ENCODE data around the gene PTGER1.

The PTGER1 gene

GRCh38 chr19:14503285-14503684, 28.1 kb upstream of the PTGER1 start:
- no peak for DNase-seq (ENCODE audit: low read depth in 2 of 3, low spot score in 2 of 3)

DNA sequence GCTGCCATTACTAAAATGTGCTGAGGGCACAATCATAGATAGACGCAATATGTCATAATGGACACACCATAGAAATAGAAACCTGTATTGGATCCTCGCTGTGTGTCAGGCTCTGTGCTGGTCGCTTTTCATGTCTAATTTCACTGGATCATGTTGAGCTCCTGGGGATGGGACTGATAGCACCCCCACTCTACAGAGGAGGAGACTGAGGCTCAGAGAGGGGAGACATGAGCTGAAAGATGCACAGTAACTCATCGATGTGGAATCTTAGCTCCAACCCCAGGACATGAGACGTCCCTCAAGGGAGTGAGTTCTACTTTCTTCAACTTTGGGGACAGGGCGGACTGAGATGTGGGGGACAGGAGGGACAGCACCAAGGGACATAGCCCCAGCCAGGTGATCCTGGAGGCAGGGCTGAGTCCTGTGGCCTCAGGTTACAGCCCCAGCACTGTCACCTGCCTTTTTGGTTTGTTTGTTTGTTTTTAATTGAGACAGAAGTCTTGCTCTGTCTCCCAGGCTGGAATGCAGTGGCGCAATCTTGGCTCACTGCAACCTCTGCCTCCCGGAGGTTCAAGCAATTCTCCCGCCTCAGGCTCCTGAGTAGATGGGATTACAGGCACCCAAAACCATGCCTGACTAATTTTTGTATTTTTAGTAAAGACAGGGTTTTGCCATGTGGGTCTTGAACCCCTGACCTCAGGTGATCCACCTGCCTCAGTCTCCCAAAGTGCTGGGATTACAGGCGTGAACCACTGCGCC, 27.4 kb upstream of the PTGER1 start:
- DNase-seq (ENCODE audit: low read depth in 2 of 3, low spot score in 2 of 3): no peak

DNA sequence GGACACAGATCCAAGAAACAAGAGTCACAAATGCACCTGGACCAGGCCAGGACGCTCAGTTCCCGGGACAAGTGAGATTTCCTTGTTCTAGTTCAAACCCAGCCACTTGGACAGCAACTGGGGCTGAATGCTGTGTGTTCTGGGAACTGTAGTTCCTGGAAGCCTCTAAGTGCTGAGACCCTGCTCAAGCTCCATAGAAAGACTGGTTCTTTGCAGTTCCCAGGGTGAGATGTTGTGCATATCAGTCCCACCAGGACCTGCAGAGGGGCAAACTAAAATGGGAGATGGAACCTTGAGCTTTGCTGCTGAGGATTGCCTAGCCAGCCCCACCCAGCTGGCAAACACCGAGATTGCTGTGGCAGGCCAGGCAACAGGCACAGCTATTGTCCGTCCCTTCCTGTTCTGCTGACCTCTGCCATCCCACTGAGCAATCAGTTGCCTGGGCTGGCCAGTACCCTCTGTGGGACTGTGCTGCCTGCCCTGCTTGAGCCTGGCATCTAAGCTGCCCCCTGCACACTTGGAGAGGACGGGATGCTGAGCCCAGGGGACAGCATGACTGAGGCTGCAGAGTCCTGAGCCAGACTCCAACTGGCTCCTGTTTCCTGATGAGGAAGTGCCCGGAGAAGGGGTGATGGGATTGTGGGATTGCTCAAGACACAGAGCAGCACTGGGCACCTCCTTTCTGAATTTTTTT, 22.2 kb upstream of the PTGER1 start:
- DNase-seq (ENCODE audit: low read depth in 2 of 3, low spot score in 2 of 3): no peak

DNA sequence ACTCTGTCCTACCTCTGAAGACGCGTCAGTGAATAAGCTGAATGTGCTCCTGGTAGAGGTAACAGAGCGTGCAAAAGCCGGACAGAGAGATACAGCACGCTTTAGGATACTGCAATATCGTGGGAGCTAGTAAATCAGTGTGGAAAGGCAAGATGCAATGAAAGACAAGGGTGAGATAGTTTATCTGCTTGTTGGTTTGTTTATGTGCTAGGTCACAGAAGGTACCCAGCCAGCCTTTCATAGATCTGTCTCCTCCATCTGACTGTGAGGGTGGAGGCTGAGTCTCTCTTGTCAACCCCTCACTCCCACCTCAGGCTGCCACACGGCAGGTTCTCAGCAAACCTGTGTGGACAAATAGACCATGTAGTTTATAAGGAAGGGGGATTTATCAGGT, 21.7 kb upstream of the PTGER1 start:
- DNase-seq (ENCODE audit: low read depth in 2 of 3, low spot score in 2 of 3): no peak

GRCh38 chr19:14496029-14496833, 21.1 kb upstream of the PTGER1 start, which contains the start of gene GIPC1:
Gene GIPC1 (minus strand): TSS chr19:14496127. CDS start chr19:14482976, 13,151 bp downstream.
- DNase-seq (ENCODE audit: low read depth in 2 of 3, low spot score in 2 of 3): peak; percentile 62 to 75 (median 67)

DNA sequence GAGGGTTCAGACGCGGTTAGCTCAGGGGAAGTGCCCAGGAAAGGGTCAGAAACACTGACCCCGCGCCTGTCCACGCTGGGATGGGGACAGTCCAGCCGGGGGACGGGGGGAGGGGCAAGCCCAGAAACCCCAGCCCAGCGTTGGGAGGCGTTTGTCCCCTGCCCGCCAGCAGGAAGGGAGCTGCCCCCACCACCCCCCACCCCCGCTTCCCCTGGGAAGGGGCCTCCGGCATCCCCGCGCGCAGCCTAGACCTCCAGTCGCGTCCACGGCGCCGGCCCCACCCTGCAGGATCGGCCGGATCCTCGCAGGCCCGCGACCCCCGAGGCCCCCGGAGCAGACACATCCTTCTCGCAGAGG, 20.5 kb upstream of the PTGER1 start:
- no peak for DNase-seq (ENCODE audit: low read depth in 2 of 3, low spot score in 2 of 3)

- no peak for DNase-seq (ENCODE audit: low read depth in 2 of 3, low spot score in 2 of 3)
Observed at GRCh38 chr19:14494910-14495671, 19.9 kb upstream of the PTGER1 start.

GRCh38 chr19:14494411-14494810, 19.3 kb upstream of the PTGER1 start:
- no peak for DNase-seq (ENCODE audit: low read depth in 2 of 3, low spot score in 2 of 3)

DNA sequence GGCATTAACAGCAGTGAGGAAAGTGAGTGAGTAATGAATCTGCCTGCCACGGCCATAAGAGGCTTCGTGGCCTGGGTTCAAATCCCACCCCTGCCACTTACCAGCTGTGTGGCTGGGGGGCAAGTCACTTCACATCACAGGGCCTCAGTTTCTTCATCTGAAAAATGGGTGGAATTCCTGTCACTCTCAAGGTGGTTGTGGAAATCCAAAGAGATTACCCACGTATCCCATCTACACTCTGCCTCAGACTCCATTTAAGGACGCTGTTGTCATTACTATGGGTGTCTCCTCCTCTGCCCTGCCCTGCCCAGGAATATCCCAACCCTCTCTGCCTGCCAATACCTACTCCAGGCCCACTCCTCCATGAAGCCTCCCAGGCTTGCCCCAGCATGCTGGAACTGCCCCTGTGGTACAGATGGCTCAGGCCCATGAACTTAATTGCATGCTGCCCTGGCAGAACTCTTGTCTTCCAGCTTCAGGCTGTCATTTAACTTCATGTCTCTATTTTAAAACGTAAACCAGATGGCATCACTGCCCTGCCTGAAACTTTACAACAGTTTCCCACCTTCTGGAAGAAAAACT, 17.7 kb upstream of the PTGER1 start:
- no peak for DNase-seq (ENCODE audit: low read depth in 2 of 3, low spot score in 2 of 3)

- DNase-seq (ENCODE audit: low read depth in 2 of 3, low spot score in 2 of 3): no peak
Observed at GRCh38 chr19:14487370-14488125, 12.4 kb upstream of the PTGER1 start.

DNA sequence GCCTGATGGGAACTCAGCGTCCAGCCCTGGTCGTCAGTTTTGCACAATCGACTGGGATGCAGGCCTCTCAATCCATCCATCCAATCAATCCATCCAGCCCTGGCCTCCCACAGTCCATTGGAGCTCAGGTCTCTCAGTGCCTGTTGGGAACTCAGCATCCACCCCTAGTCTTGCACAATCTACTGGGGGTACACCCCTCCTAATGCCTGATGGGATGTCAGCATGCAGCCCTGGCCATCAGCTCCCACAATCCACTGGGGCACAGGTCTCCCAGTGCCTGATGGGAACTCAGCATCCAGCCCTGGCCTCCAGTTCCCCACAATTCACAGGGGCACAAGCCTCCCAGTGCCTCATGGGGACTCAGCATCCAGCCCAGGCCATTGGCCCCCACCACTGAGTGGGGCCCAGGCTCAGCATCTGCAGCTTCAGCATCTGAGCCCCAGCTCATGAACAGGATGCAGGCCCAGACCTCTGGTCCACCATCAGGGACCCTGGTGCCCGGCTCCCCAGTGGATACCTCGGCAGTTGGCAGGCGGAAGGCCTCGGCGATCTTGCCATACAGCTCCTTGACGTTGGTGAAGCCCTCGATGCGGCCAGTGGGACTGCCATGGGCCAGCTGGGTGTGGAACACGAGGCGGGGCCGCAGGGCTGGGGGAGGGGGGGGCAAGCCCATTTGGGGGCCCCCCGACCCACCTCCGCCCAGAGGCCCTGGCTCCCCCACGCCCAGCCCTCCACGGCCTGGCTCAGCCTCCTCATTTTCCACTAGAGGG, 7.2 kb upstream of the PTGER1 start:
- DNase-seq (ENCODE audit: low read depth in 2 of 3, low spot score in 2 of 3): no peak

- no peak for DNase-seq (ENCODE audit: low read depth in 2 of 3, low spot score in 2 of 3)
Observed at GRCh38 chr19:14480700-14481079, 5.5 kb upstream of the PTGER1 start.

DNA sequence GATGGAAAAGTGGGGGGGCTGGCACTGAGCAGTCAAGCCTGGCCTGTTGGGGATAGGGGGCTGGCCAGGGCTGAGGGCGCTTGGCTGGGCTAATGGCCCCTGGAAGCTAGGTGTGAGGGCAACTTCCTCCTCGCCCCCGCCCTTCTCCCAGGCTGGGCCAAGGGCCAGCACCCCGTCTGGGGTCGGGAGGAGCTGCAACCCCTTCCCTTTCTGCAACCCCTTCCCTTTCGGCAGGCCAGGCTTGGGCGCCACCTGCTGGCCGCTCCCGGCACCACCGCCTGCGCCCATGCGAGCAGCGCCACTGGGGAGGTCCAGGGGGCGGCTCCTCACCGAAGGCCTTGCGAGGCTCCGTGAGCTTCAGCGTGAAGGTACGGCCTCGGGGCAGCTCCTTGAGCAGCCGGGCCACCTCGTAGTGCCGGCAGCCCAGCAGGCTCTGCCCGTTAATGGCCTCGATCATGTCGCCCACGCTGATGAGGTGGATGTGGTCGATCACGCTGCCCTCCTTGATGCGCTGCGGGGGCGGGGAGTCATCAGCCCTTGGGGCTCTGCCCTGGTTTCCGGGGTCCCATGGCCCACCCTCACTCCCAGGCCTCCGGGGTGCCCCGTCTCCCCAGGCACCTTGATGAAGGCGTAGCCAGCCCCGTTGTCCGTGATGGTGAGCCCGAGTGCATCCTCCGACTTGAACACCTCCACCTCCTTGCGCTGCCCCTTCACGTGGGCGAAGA, 5.0 kb upstream of the PTGER1 start:
- DNase-seq (ENCODE audit: low read depth in 2 of 3, low spot score in 2 of 3): peak in 2 of 3 experiments; percentile 64 to 68

- DNase-seq (ENCODE audit: low read depth in 2 of 3, low spot score in 2 of 3): no peak
Observed at GRCh38 chr19:14479309-14479974, 4.3 kb upstream of the PTGER1 start.

- DNase-seq (ENCODE audit: low read depth in 2 of 3, low spot score in 2 of 3): no peak
Observed at GRCh38 chr19:14478113-14478545, 3.0 kb upstream of the PTGER1 start.

- no peak for DNase-seq (ENCODE audit: low read depth in 2 of 3, low spot score in 2 of 3)
Observed at GRCh38 chr19:14477418-14478112, 2.4 kb upstream of the PTGER1 start.

- DNase-seq (ENCODE audit: low read depth in 2 of 3, low spot score in 2 of 3): no peak
Observed at GRCh38 chr19:14476673-14477401, 1.7 kb upstream of the PTGER1 start.
